HG02973 (cell line): ENCODE measurements around the gene CHTOP.

Source experiments
- ATAC-seq: cut with Tn5 transposase; IDR thresholded peaks from one replicate; pipeline ENCODE4 v1.9.1; 2021; ENCODE audit warnings: moderate library complexity; ENCODE audit not compliant: unreplicated experiment

Gene CHTOP

GRCh38 chr1:153683854-153684253 lies 50.0 kb downstream of the CHTOP start:
- ATAC-seq = no peak

GRCh38 chr1:153684892-153685291 lies 51.0 kb downstream of the CHTOP start:
- ATAC-seq = no peak

GRCh38 chr1:153685544-153686340 lies 51.9 kb downstream of the CHTOP start:
- no peak for ATAC-seq

DNA sequence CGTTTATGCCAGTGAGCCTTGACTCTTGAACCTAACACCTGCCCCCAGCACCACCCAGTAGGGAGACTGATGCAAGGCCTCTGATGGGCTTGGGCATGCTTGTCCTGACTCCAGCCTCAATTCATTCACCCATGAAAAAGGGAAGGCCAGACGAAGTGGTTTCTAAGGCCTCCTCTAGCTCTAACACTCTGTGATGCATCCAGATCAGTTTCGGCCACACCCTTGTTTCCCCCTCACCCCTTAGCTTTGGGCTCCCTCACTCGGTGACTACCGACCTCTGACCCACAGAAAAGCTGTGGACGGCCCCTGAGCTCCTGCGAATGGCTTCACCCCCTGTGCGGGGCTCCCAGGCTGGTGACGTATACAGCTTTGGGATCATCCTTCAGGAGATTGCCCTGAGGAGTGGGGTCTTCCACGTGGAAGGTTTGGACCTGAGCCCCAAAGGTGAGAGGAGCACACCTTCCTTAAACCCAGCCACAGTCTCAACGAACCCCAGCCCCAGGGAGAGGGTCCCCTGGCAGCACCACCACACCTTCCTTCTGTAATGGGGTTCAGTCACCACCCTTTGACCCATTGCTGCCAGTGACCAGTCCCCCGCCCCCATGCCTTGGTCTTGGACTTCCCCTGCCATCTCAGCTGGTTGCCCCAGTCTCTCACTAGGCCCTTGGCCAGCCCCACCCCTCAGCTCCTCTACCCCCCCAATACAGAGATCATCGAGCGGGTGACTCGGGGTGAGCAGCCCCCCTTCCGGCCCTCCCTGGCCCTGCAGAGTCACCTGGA lies 53.7 kb downstream of the CHTOP start:
- ATAC-seq = no peak

DNA sequence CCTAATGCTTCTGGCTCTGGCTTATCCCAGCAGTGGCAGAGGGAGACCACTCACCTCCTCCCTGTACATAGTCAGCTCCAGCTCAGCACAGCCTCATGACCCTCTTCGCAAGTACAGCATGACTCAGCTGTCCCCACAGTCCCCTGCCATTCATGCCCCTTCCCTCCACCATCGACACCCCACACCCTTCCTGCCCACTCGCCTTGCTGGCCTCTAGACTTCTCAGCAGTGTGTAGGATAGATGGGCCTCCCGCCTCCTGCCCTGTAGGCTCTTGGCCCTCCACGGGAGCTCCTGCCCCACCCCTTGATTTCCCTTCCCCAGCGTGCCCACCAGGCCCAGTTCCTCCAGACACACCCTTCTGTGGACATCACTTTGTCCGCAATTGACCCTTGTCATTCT lies 54.4 kb downstream of the CHTOP start:
- no peak for ATAC-seq

- ATAC-seq = no peak
Observed at GRCh38 chr1:153688736-153689328, 55.0 kb downstream of the CHTOP start.

- no peak for ATAC-seq
Observed at GRCh38 chr1:153693466-153693865, 59.6 kb downstream of the CHTOP start.
